A549 (cell line): ENCODE data around the gene UMOD. TPM values are rescaled to one million over a fixed set of nuclear protein-coding genes. Genes with fewer than 3 reads are reported as not detected.

Experiments used
- ATAC-seq, 2 experiments: fragments of 200-7000 bp in 1 of 2; fragments of >200 bp in 1 of 2; cut with Nextera tagmentation in 1 of 2; cut with Tn5 transposase in 1 of 2; 3 replicates each; pipeline versions ENCODE4 v1.8.0 to v1.9.1; 2018 to 2020; ENCODE audit warnings: mild to moderate bottlenecking in 1 of 2, moderate library complexity in 1 of 2
- CTCF ChIA-PET: fragments of 300-600 bp; sonication (Branson Sonifier 250); formaldehyde crosslinking; extraction: SDS; loops from one replicate; lab custom pipeline; 2021; ENCODE audit warnings: antibody characterized with exemption, inconsistent platforms; lab: Yijun Ruan, JAX
- POLR2A ChIA-PET: fragments of 350-600 bp; formaldehyde crosslinking; extraction: SDS; loops from one replicate; lab custom pipeline; 2021; ENCODE audit warnings: antibody characterized with exemption, inconsistent platforms; lab: Yijun Ruan, JAX
- DNase-seq, 2 experiments: peaks; one replicate each; pipeline versions ENCODE4 v3.0.0 to v3.0.0-alpha.2; 2011 to 2016; ENCODE audit warnings: low read depth in 1 of 2, low spot score in 1 of 2
- FAIRE-seq: peaks from 2 replicates; lab custom pipeline; 2011; peaks lifted over from hg19 to GRCh38; lab: Jason Lieb, UNC
- H3K27ac ChIP-seq, 2 experiments: fragments of >200 bp; sonication (Bioruptor Twin); formaldehyde crosslinking; 3 replicates each; pipeline ENCODE4 v1.5.1; 2016 to 2017
- H3K4me1 ChIP-seq: fragments of >200 bp; sonication (Bioruptor Twin); formaldehyde crosslinking; 3 replicates; pipeline ENCODE4 v1.6.1; 2016
- H3K4me2 ChIP-seq: fragments of >200 bp; sonication (Bioruptor Twin); formaldehyde crosslinking; 3 replicates; pipeline ENCODE4 v1.6.1; 2016
- H3K4me3 ChIP-seq: fragments of >200 bp; sonication (Bioruptor Twin); formaldehyde crosslinking; 3 replicates; pipeline ENCODE4 v1.5.1; 2016
- H3K9me3 ChIP-seq: fragments of >200 bp; sonication (Bioruptor Twin); formaldehyde crosslinking; 3 replicates; pipeline ENCODE4 v1.6.1; 2016
- CBX2 ChIP-seq: fragments of 200-600 bp; sonication (generic); IDR thresholded peaks from 2 replicates; pipeline ENCODE4 v1.6.1; 2016; ENCODE audit warnings: low read depth, mild to moderate bottlenecking, borderline replicate concordance
- CHD2 ChIP-seq: fragments of 150-350 bp; IDR thresholded peaks from 2 replicates; pipeline ENCODE4 v1.6.1; 2014; ENCODE audit warnings: low read length; ENCODE audit not compliant: partially characterized antibody
- EHF ChIP-seq: fragments of 250-450 bp; sonication (Bioruptor Pico); IDR thresholded peaks from 2 replicates; pipeline ENCODE4 v1.5.0; 2020; ENCODE audit warnings: mild to moderate bottlenecking
- FOSB ChIP-seq: fragments of 250-450 bp; sonication (Bioruptor Pico); IDR thresholded peaks from 2 replicates; pipeline ENCODE4 v1.5.0; 2020; ENCODE audit warnings: mild to moderate bottlenecking, moderate library complexity
- FOSL2 ChIP-seq, 2 experiments: fragments of 450-650 bp in 1 of 2; fragments of >200 bp in 1 of 2; sonication (Bioruptor Twin) in 1 of 2; formaldehyde crosslinking; IDR thresholded peaks; 2 replicates each; pipeline versions ENCODE4 v1.5.0 to v1.6.1; 2016 to 2020; ENCODE audit warnings: mild to moderate bottlenecking in 1 of 2, moderate library complexity in 1 of 2
- FOXS1 ChIP-seq: fragments of 250-450 bp; sonication (Bioruptor Pico); IDR thresholded peaks from 2 replicates; pipeline ENCODE4 v1.5.0; 2020; ENCODE audit warnings: mild to moderate bottlenecking, moderate library complexity
- HOXB13 ChIP-seq: fragments of 250-450 bp; sonication (Bioruptor Pico); IDR thresholded peaks from 2 replicates; pipeline ENCODE4 v1.5.0; 2020; ENCODE audit warnings: low read depth, mild to moderate bottlenecking, moderate library complexity
- JUN ChIP-seq, 2 experiments: fragments of >200 bp; sonication (Bioruptor Twin); formaldehyde crosslinking; IDR thresholded peaks; 2 replicates in 1 of 2; 3 replicates in 1 of 2; pipeline ENCODE4 v1.6.1; 2016 to 2017
- JUNB ChIP-seq: fragments of >200 bp; sonication (Bioruptor Twin); formaldehyde crosslinking; IDR thresholded peaks from 2 replicates; pipeline ENCODE4 v1.6.1; 2016
- KDM5A ChIP-seq: fragments of 200-600 bp; sonication (generic); IDR thresholded peaks from 2 replicates; pipeline ENCODE4 v1.6.1; 2016; ENCODE audit warnings: antibody characterized with exemption, mild to moderate bottlenecking
- MAZ ChIP-seq: fragments of 150-350 bp; IDR thresholded peaks from 2 replicates; pipeline ENCODE4 v1.6.1; 2014; ENCODE audit warnings: antibody characterized with exemption, low read depth, low read length, borderline replicate concordance
- MYC ChIP-seq: IDR thresholded peaks from 2 replicates; pipeline ENCODE4 v1.6.1; 2012; ENCODE audit warnings: mild to moderate bottlenecking, inconsistent platforms, low read length, improper control_type of control experiment, borderline replicate concordance
- NR3C1 ChIP-seq: fragments of >200 bp; sonication (Bioruptor Twin); formaldehyde crosslinking; IDR thresholded peaks from 3 replicates; pipeline ENCODE4 v1.6.1; 2017
- ZFP36 ChIP-seq: fragments of 450-650 bp; IDR thresholded peaks from 2 replicates; pipeline ENCODE4 v1.6.1; 2014; ENCODE audit warnings: borderline replicate concordance; ENCODE audit not compliant: partially characterized antibody
- ZNF302 ChIP-seq: fragments of 250-450 bp; sonication (Bioruptor Pico); IDR thresholded peaks from 2 replicates; pipeline ENCODE4 v1.9.0; 2021; ENCODE audit warnings: inconsistent platforms, mild to moderate bottlenecking, moderate library complexity
- WGBS: methylation state at CpG from one replicate; pipeline ENCODE4 v1.1.6; 2017; ENCODE audit errors: missing lambda C conversion rate; 5-methylcytosine and 5-hydroxymethylcytosine counted together
- polyA plus RNA-seq, 4 experiments: library from polyadenylated mRNA; depleted of rRNA in 3 of 4; stranded (reverse); fragments of >200 nt; fragmentation: RNase III in 1 of 4; extraction: RNeasy Plus Mini Kit Qiagen cat#74134 plus additional on column Dnase treatment in 1 of 4; gene quantifications; 2 replicates in 3 of 4; 3 replicates in 1 of 4; pipeline ENCODE4 v1.2.3, GENCODE V29; 2011 to 2017
- TF ChIP-seq, protein P1 (sequence below): fragments of 150-350 bp; IDR thresholded peaks from 2 replicates; pipeline ENCODE4 v1.6.1; 2014; ENCODE audit warnings: low read depth, mild to moderate bottlenecking, low read length
- TF ChIP-seq, protein P2 (sequence below): fragments of >200 bp; sonication (Bioruptor Twin); formaldehyde crosslinking; IDR thresholded peaks from 3 replicates; pipeline ENCODE4 v1.5.1; 2016
- TF ChIP-seq, protein P3 (sequence below): fragments of 200-600 bp; sonication (generic); IDR thresholded peaks from 2 replicates; pipeline ENCODE4 v1.6.1; 2016; ENCODE audit warnings: antibody characterized with exemption, mild to moderate bottlenecking, moderate library complexity
- TF ChIP-seq, protein P4 (sequence below): IDR thresholded peaks from 2 replicates; pipeline ENCODE4 v1.6.1; 2012

Gene UMOD
- polyA plus RNA-seq, 2 of the 4 experiments (the other 2 are of a cell fraction), result not detected

DNA sequence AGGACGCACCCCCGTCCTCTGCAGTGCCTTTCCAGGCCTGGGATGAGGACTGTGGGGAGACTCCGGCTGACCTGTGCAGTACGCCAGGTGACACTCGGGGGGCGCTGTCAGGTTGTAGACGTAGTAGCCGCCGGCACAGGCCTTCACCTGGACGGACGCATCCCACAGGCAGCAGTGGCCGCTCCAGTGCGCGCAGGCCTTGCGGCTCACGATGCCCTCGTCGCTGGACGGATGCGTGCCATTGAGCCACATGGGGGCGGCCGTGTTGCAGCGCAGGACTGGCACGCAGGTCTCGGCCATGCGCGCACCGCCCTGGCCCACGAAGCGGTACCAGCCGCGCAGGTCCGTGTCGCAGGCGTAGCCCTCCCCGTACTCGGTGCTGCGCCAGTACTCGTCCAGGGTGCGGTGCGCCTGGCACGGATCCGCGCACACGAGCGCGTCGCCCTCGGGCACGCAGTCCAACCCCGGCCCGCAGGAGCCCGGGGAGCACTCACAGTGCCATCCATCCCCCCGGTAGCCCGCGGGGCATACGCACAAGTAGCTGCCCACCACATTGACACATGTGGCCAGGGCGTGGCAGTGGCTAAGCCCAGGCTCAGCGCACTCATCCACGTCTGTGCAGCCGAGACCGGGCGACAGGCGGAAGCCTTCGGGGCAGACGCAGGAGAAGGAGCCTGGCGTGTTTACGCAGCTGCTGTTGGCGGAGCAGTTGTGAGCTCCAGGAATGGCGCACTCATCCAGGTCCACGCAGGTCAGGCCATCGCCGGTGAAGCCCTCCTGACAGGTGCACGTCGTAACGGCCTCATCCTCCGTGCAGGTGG lies 3.9 kb downstream of the UMOD start (continued):
- TF ChIP-seq, protein P1, sequence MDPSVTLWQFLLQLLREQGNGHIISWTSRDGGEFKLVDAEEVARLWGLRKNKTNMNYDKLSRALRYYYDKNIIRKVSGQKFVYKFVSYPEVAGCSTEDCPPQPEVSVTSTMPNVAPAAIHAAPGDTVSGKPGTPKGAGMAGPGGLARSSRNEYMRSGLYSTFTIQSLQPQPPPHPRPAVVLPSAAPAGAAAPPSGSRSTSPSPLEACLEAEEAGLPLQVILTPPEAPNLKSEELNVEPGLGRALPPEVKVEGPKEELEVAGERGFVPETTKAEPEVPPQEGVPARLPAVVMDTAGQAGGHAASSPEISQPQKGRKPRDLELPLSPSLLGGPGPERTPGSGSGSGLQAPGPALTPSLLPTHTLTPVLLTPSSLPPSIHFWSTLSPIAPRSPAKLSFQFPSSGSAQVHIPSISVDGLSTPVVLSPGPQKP, result no peak
- no peak for TF ChIP-seq KDM5A

DNA sequence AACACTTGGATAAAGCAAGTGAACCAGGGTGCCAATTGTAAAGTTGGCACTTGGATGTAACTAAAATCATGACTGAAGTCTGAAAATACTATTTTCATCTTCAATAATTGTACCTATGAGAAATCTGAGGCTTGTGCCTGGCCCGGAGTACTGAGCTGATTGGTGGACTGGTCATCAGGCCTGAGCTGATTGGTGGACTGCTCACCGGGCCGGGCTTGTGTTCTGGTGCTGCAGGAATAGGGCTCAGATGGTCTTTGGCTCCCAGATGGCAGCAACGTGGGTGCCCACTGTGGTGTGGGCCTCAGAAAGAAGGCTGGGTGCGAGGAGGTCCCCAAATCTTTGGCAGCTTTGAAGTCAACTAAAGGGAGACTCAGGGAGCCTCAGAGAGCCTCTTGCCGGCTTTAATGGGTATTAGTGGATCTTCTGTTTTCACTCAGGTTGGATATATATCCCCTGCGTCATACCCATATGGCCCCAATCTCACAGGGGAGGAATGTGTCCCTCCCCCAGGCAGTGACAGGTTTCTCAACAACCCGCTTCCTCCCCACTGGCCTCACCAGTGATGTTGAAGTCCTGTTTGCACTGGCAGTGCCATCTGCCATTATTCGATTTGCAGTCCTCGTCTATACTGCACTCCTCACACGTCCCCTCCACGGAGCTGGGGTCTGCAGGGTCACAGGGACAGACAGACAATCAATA lies 4.7 kb downstream of the UMOD start:
- WGBS, result 28% methylated on average over 12 of the region's 12 CpGs
- FAIRE-seq (no peak), ATAC-seq (no peak), DNase-seq (no peak)
- Histone ChIP-seq H3K4me1 (no peaks in the 10 kb centered on the region), H3K4me2 (no peak overlapping the region), H3K4me3 (no peak overlapping the region), H3K27ac (no peak overlapping the region), H3K9me3 (no peaks in the 10 kb centered on the region)
- POLR2A ChIA-PET, result no interaction called here
- CTCF ChIA-PET, result interaction anchor here (1.4 kb wide), 1 partner anchor 47 kb away, joined by 4 read pairs; no protein-coding TSS in a partner anchor
- no peak for TF ChIP-seq JUN (IDR thresholded peaks at IDR 0.05)
- TF ChIP-seq JUNB, result no peak
- no peak for TF ChIP-seq ZFP36
- TF ChIP-seq, protein P2, sequence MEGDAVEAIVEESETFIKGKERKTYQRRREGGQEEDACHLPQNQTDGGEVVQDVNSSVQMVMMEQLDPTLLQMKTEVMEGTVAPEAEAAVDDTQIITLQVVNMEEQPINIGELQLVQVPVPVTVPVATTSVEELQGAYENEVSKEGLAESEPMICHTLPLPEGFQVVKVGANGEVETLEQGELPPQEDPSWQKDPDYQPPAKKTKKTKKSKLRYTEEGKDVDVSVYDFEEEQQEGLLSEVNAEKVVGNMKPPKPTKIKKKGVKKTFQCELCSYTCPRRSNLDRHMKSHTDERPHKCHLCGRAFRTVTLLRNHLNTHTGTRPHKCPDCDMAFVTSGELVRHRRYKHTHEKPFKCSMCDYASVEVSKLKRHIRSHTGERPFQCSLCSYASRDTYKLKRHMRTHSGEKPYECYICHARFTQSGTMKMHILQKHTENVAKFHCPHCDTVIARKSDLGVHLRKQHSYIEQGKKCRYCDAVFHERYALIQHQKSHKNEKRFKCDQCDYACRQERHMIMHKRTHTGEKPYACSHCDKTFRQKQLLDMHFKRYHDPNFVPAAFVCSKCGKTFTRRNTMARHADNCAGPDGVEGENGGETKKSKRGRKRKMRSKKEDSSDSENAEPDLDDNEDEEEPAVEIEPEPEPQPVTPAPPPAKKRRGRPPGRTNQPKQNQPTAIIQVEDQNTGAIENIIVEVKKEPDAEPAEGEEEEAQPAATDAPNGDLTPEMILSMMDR, result no peak

DNA sequence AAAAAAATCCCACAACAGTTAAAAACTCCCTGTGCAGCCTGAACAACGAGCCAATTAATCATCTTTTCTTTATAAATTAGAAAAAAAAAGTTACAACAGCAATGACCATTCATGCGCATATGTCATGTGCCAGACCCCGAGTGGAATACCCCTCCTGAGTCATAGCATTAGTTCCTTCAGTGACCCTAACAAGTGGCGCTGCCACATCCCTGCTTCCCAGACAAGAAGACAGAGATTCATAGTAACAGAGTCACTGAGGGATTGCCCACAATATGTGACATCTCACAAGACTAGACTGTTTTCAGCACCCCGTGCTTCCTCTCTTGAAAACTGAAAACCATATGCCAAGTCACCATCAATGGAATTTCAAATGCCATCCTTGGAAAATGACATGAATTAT lies 7.9 kb downstream of the UMOD start:
- FAIRE-seq, result no peak
- ChIA-PET CTCF (interaction anchor here (1.0 kb wide), 1 partner anchor 446 kb away, joined by 4 read pairs; no protein-coding TSS in a partner anchor), POLR2A (no interaction called here)
- Histone ChIP-seq H3K27ac (no peak overlapping the region), H3K4me2 (no peak overlapping the region), H3K4me3 (no peak overlapping the region), H3K9me3 (no peaks in the 10 kb centered on the region), H3K4me1 (no peaks in the 10 kb centered on the region)
- WGBS, result 21% methylated on average over 5 of the region's 5 CpGs
- ATAC-seq, result no peak
- TF ChIP-seq MAZ (no peak), FOXS1 (no peak), CBX2 (no peak), EHF (no peak)
- TF ChIP-seq, protein P3, sequence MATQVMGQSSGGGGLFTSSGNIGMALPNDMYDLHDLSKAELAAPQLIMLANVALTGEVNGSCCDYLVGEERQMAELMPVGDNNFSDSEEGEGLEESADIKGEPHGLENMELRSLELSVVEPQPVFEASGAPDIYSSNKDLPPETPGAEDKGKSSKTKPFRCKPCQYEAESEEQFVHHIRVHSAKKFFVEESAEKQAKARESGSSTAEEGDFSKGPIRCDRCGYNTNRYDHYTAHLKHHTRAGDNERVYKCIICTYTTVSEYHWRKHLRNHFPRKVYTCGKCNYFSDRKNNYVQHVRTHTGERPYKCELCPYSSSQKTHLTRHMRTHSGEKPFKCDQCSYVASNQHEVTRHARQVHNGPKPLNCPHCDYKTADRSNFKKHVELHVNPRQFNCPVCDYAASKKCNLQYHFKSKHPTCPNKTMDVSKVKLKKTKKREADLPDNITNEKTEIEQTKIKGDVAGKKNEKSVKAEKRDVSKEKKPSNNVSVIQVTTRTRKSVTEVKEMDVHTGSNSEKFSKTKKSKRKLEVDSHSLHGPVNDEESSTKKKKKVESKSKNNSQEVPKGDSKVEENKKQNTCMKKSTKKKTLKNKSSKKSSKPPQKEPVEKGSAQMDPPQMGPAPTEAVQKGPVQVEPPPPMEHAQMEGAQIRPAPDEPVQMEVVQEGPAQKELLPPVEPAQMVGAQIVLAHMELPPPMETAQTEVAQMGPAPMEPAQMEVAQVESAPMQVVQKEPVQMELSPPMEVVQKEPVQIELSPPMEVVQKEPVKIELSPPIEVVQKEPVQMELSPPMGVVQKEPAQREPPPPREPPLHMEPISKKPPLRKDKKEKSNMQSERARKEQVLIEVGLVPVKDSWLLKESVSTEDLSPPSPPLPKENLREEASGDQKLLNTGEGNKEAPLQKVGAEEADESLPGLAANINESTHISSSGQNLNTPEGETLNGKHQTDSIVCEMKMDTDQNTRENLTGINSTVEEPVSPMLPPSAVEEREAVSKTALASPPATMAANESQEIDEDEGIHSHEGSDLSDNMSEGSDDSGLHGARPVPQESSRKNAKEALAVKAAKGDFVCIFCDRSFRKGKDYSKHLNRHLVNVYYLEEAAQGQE, result no peak
- DNase-seq, result no peak

DNA sequence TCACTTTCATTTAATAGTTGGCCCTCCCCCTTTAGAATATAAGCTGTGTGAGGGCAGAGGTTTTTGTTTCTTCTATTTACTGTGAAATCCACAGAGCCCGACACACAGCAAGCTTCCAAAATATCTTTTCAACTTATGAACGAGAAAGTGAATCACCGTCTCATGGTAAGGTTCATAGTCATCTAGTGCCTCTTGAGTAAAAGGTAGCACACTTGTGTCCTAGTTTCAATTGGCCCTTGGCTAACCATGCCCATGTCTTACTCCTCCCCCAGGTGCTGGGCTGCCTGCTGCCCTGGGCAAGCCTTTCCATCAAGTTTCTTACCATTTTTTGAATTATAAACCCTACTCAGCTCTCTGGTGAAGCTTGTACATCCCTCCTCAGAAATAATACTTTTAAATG lies 12.8 kb downstream of the UMOD start:
- no peaks in the 10 kb centered on the region for H3K9me3 ChIP-seq
- ChIA-PET CTCF (interaction anchor here (1.5 to 1.9 kb wide), 2 partner anchors 20 to 46 kb away, joined by 4 to 6 read pairs; no protein-coding TSS in a partner anchor), POLR2A (no interaction called here)
- no peaks in the 10 kb centered on the region for H3K4me1 ChIP-seq
- H3K4me3 ChIP-seq, result no peak overlapping the region
- no peak overlapping the region for H3K4me2 ChIP-seq
- DNase-seq (no peak), FAIRE-seq (no peak), ATAC-seq (no peak)
- TF ChIP-seq NR3C1, result no peak
- no peak for TF ChIP-seq MAZ
- TF ChIP-seq JUNB, result no peak
- no peak for TF ChIP-seq MYC
- no peak for TF ChIP-seq FOSB (CRISPR knock-in tag)
- TF ChIP-seq HOXB13 (CRISPR knock-in tag), result no peak
- no peak for TF ChIP-seq ZFP36
- TF ChIP-seq ZNF302 (CRISPR knock-in tag), result no peak
- no peak for TF ChIP-seq CHD2
- TF ChIP-seq, protein P4, sequence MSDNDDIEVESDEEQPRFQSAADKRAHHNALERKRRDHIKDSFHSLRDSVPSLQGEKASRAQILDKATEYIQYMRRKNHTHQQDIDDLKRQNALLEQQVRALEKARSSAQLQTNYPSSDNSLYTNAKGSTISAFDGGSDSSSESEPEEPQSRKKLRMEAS, result no peak
- TF ChIP-seq FOSL2 (IDR thresholded peaks at IDR 0.05), result no peak
- no peak for TF ChIP-seq FOSL2 (CRISPR knock-in tag; IDR thresholded peaks at IDR 0.05)
- no peak overlapping the region for H3K27ac ChIP-seq
- 14% methylated on average over 3 of the region's 3 CpGs for WGBS
